Pancreas (tissue), 10 donors: ENCODE measurements around the gene HSPA6. TPM values are rescaled to one million over a fixed set of nuclear protein-coding genes. Genes with fewer than 3 reads are reported as not detected.
A peak's percentile ranks its signal among the peaks of the same experiment; 100 is the strongest.

Source experiments
- ATAC-seq, 4 donors: fragments of 200-7000 bp; cut with Tn5 transposase; one replicate each; pipeline versions ENCODE4 v1.8.0 to v1.9.1; 2020; ENCODE audit warnings: mild to moderate bottlenecking in 4 of 4, moderate library complexity in 4 of 4
- DNase-seq, 6 donors: peaks; one replicate each; pipeline ENCODE4 v3.0.0-alpha.2; 2020
- FAIRE-seq: peaks from 2 replicates; lab custom pipeline; 2012; peaks lifted over from hg19 to GRCh38; lab: Jason Lieb, UNC
- H3K27ac ChIP-seq, 4 donors: fragments of 200-600 bp; sonication (generic); 1 replicate in 3 of 4; 2 replicates in 1 of 4; pipeline versions ENCODE4 v1.5.0 to v1.8.0; 2020
- H3K27me3 ChIP-seq, 4 donors: fragments of 200-600 bp; one replicate each; pipeline ENCODE4 v1.8.0; 2021
- H3K36me3 ChIP-seq, 3 donors: fragments of 200-600 bp; sonication (generic) in 1 of 3; one replicate each; pipeline versions ENCODE4 v1.5.0 to v1.8.0; 2020 to 2021
- H3K4me1 ChIP-seq, 3 donors: fragments of 200-600 bp; one replicate each; pipeline ENCODE4 v1.8.0; 2021
- H3K4me3 ChIP-seq, 4 donors: fragments of 200-600 bp; sonication (generic) in 2 of 4; one replicate each; pipeline versions ENCODE4 v1.5.0 to v1.8.0; 2020 to 2021
- H3K9me3 ChIP-seq, 4 donors: fragments of 200-600 bp; one replicate each; pipeline ENCODE4 v1.8.0; 2021
- WGBS, 2 donors: extraction: QIAGEN DNeasy Blood & Tissue Kit; methylation state at CpG; one replicate each; pipeline ENCODE4 v1.1.7; 2013; 5-methylcytosine and 5-hydroxymethylcytosine counted together
- intact Hi-C, 3 donors: fragments of 100-400 bp; cut with DNase I; formaldehyde crosslinking; loops; one replicate each; pipeline versions ENCODE4 v1.11.1 to v1.14.2; 2022
- polyA plus RNA-seq, 2 donors: library from polyadenylated mRNA; stranded (reverse); fragments of 200-250 nt; gene quantifications; one replicate each; pipeline ENCODE4 v1.2.3, GENCODE V29; 2013
- total RNA-seq, 6 donors: library from RNA; stranded (reverse); fragmentation: NEBNext Ultra II Directional in 4 of 6; extraction: Animal tissue kit (Norgen Biotek cat#: 25700) in 4 of 6; gene quantifications; one replicate each; pipeline versions ENCODE4 v1.2.1 to v1.2.4, GENCODE V29; 2021 to 2023
- TF ChIP-seq, protein P1 (sequence below), 4 donors: fragments of 200-600 bp; sonication (generic) in 3 of 4; IDR thresholded peaks; one replicate each; pipeline versions ENCODE4 v1.5.0 to v1.8.0; 2021; ENCODE audit warnings: antibody characterized with exemption in 4 of 4
- donor health status: healthy with polysubstance abuse.
- donor health status: DM: no; HTN: no; CAD: no; lungs with moderate emphysema.
- donor health status: DM: no; HTN: no; CAD: no.
- donor health status: control.
- donor health status: control.
- donor health status: Bipolar disorder and iron deficiency.
- donor health status: DM: yes; HTN: yes; CAD: no.
- donor health status: DM: no; HTN: no; CAD: no.
- donor health status: DM: no; HTN: no; CAD: no.
- donor health status: DM: yes; HTN: yes; CAD: no.

HSPA6 gene
- total and polyA plus RNA-seq, 8 donors = 0.19 to 3.4 (median 1.4) TPM

DNA sequence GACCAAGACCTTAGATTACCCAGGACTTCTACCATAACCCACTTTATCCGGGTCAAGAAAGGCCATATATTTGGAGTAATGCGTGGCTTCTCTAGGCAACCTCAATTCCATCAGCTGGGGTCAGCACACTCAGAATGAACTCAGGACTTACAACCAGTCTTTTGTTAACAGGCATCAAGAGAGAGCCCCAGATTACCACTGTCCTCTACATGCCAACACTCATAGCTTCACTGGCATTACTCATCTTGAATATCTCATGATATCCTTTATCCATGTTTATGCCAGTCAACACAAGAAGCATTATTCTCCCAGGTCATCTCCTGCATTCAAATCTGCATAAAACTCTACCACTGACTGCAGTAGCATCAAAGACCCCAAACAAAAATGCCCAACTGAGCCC lies 25.7 kb upstream of the HSPA6 start:
- WGBS, 2 donors = 84 to 95% methylated on average over 2 of the region's 2 CpGs
- no peak for DNase-seq
- TF ChIP-seq, protein P1, sequence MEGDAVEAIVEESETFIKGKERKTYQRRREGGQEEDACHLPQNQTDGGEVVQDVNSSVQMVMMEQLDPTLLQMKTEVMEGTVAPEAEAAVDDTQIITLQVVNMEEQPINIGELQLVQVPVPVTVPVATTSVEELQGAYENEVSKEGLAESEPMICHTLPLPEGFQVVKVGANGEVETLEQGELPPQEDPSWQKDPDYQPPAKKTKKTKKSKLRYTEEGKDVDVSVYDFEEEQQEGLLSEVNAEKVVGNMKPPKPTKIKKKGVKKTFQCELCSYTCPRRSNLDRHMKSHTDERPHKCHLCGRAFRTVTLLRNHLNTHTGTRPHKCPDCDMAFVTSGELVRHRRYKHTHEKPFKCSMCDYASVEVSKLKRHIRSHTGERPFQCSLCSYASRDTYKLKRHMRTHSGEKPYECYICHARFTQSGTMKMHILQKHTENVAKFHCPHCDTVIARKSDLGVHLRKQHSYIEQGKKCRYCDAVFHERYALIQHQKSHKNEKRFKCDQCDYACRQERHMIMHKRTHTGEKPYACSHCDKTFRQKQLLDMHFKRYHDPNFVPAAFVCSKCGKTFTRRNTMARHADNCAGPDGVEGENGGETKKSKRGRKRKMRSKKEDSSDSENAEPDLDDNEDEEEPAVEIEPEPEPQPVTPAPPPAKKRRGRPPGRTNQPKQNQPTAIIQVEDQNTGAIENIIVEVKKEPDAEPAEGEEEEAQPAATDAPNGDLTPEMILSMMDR (IDR thresholded peaks at IDR 0.05) = no peak
- intact Hi-C loops = no loop called here
- H3K9me3 ChIP-seq = no peaks in the 10 kb centered on the region
- no peak for FAIRE-seq
- no peak for ATAC-seq
- H3K27ac ChIP-seq = peak overlapping the region in 1 of 4 donors; percentile 2
- H3K27me3 ChIP-seq = peaks cover 0 to 6% (median 2%) of the 10 kb centered on the region in 4 donors
- H3K4me1 ChIP-seq = no peaks in the 10 kb centered on the region
- H3K36me3 ChIP-seq = no peaks in the 10 kb centered on the region
- no peak overlapping the region for H3K4me3 ChIP-seq

- Histone ChIP-seq H3K9me3 (no peaks in the 10 kb centered on the region), H3K36me3 (no peaks in the 10 kb centered on the region), H3K27ac (peak overlapping the region in 2 of 4 donors; percentile 17 to 30), H3K4me3 (no peak overlapping the region), H3K4me1 (no peaks in the 10 kb centered on the region), H3K27me3 (peaks cover 0 to 10% (median 2%) of the 10 kb centered on the region in 4 donors)
- FAIRE-seq (no peak), DNase-seq (no peak), ATAC-seq (peak in 2 of 4 donors; percentile 63 to 80)
- TF ChIP-seq, protein P1 (IDR thresholded peaks at IDR 0.05) = no peak
- intact Hi-C loops = no loop called here
- 77 to 79% methylated on average over 8 of the region's 8 CpGs for WGBS, 2 donors
These were observed 25.0 kb upstream of the HSPA6 start for GRCh38 chr1:161499099-161500039.

DNA sequence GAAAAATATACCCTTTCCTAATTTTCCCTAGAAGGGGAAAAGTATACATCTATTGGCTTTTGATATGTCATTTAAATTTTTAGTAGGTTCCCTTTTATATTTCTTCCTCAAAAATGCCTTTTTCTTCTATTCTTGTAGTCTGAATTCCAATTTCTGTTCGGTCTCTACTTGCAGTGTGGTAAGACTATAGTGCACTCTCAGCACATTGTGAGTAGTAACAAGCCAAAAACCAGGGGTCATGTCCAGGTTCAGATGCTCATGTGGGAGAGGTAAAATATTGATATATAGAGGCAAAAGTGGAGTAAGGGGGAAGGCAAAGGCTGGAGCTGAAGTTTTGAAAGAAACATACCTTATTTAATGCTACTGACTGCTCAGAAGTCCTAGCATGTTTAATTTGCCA lies 23.1 kb upstream of the HSPA6 start:
- DNase-seq (no peak), FAIRE-seq (no peak), ATAC-seq (no peak)
- H3K9me3 ChIP-seq = no peaks in the 10 kb centered on the region
- H3K36me3 ChIP-seq = no peaks in the 10 kb centered on the region
- intact Hi-C loops = no loop called here
- WGBS, 2 donors = 83 to 97% methylated on average over 1 of the region's 1 CpG
- peaks cover 0 to 10% (median 2%) of the 10 kb centered on the region in 4 donors for H3K27me3 ChIP-seq
- TF ChIP-seq, protein P1 (IDR thresholded peaks at IDR 0.05) = no peak
- no peaks in the 10 kb centered on the region for H3K4me1 ChIP-seq
- no peak overlapping the region for H3K27ac ChIP-seq
- no peak overlapping the region for H3K4me3 ChIP-seq

DNA sequence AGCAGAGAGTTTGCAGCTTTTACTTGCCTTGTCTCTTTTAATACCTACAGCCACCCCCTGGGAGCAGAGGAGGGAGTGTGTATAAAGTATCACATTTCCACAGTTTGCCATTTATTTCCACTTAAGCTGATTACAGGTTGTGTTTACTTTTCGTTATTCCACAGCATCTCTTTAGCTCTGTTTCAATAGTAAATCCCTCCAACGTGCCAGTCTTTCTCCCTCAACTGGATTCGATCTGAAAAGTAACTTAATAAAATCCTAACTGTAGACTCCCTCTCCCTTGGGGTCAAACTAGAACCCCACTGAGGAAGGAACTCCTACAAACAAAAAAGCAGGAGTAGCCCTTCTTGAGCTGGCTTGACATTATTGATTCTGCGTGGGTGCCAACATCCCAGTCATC lies 22.2 kb upstream of the HSPA6 start:
- ATAC-seq (no peak), DNase-seq (no peak), FAIRE-seq (no peak)
- no peaks in the 10 kb centered on the region for H3K4me1 ChIP-seq
- peaks cover 0 to 10% (median 2%) of the 10 kb centered on the region in 4 donors for H3K27me3 ChIP-seq
- no peak overlapping the region for H3K27ac ChIP-seq
- intact Hi-C loops = no loop called here
- no peaks in the 10 kb centered on the region for H3K36me3 ChIP-seq
- H3K4me3 ChIP-seq = no peak overlapping the region
- no peaks in the 10 kb centered on the region for H3K9me3 ChIP-seq
- 29 to 38% methylated on average over 4 of the region's 4 CpGs for WGBS, 2 donors
- TF ChIP-seq, protein P1 (IDR thresholded peaks at IDR 0.05) = no peak
